ENCODE measurements around the gene DNAJC30.

Gene DNAJC30

GRCh38 chr7:73646785-73647724, 36.2 kb downstream of the DNAJC30 start:
- Histone ChIP-seq H3K4me1 (ENCODE audit: insufficient read depth, low read length) (0 out of 2 replicates have a peak, but pooled peaks cover 6% of the 10 kb centered on the region), H3K4me3 (ENCODE audit: low read length) (peak overlapping the region; percentile 68), H3K9me3 (ENCODE audit: insufficient read depth, low read depth, low read length) (no peaks in the 10 kb centered on the region), H3K36me3 (ENCODE audit: insufficient read depth, low read length) (no peaks in the 10 kb centered on the region), H3K27ac (ENCODE audit: low read depth, low read length) (no peak overlapping the region), H3K27me3 (ENCODE audit: insufficient read depth, low read length) (peaks cover 48% of the 10 kb centered on the region), H3K9ac (ENCODE audit: low read depth, low read length) (0 out of 2 replicates have a peak overlapping the region, but pooled peaks have one; percentile 17)
- WGBS: 47% methylated on average over 16 of the region's 16 CpGs

GRCh38 chr7:73645643-73646174, 37.5 kb downstream of the DNAJC30 start:
- Histone ChIP-seq H3K4me1 (ENCODE audit: insufficient read depth, low read length) (0 out of 2 replicates have a peak, but pooled peaks cover 6% of the 10 kb centered on the region), H3K27me3 (ENCODE audit: insufficient read depth, low read length) (peaks cover 48% of the 10 kb centered on the region), H3K27ac (ENCODE audit: low read depth, low read length) (no peak overlapping the region), H3K9ac (ENCODE audit: low read depth, low read length) (no peak overlapping the region), H3K9me3 (ENCODE audit: insufficient read depth, low read depth, low read length) (no peaks in the 10 kb centered on the region), H3K4me3 (ENCODE audit: low read length) (no peak overlapping the region), H3K36me3 (ENCODE audit: insufficient read depth, low read length) (no peaks in the 10 kb centered on the region)
- WGBS: 74% methylated on average over 4 of the region's 4 CpGs

DNA sequence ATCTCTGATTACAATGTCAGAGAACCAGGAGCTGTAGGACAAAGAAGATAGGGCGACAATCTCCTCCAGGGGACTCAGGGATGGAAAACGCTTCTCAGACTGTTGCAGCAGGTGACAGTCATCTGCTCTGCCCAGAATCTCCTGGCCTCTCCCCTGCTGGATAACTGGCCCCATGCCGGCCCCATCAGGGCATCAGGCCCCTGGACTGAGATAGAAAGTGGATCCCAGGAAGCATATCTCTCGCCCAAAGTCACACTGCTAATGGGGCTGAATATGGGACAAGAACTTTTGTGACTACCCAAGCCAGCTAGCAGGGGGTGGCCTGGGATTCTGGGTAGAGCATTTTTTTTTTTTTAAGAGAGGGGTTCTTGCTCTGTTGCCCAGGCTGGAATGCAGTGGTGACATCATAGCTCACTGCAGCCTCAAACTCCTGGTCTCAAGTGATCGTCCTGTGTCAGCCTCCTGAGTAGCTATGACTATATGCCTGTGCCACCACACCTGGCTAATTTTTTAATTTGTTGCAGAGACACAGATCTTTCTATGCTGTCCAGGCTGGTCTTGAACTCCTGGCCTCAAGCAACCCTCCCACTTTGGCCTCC, 38.5 kb downstream of the DNAJC30 start:
- WGBS: 71% methylated on average over 5 of the region's 5 CpGs
- H3K36me3 ChIP-seq (ENCODE audit: insufficient read depth, low read length): no peaks in the 10 kb centered on the region
- H3K4me3 ChIP-seq (ENCODE audit: low read length): no peak overlapping the region
- peaks cover 40% of the 10 kb centered on the region for H3K27me3 ChIP-seq (ENCODE audit: insufficient read depth, low read length)
- H3K4me1 ChIP-seq (ENCODE audit: insufficient read depth, low read length): 0 out of 2 replicates have a peak, but pooled peaks cover 6% of the 10 kb centered on the region
- no peaks in the 10 kb centered on the region for H3K9me3 ChIP-seq (ENCODE audit: insufficient read depth, low read depth, low read length)
- no peak overlapping the region for H3K27ac ChIP-seq (ENCODE audit: low read depth, low read length)
- no peak overlapping the region for H3K9ac ChIP-seq (ENCODE audit: low read depth, low read length)

GRCh38 chr7:73642834-73643233, 40.4 kb downstream of the DNAJC30 start:
- Histone ChIP-seq H3K4me3 (ENCODE audit: low read length) (no peak overlapping the region), H3K9ac (ENCODE audit: low read depth, low read length) (no peak overlapping the region), H3K4me1 (ENCODE audit: insufficient read depth, low read length) (0 out of 2 replicates have a peak, but pooled peaks cover 6% of the 10 kb centered on the region), H3K9me3 (ENCODE audit: insufficient read depth, low read depth, low read length) (no peaks in the 10 kb centered on the region), H3K36me3 (ENCODE audit: insufficient read depth, low read length) (no peaks in the 10 kb centered on the region), H3K27ac (ENCODE audit: low read depth, low read length) (no peak overlapping the region), H3K27me3 (ENCODE audit: insufficient read depth, low read length) (peaks cover 21% of the 10 kb centered on the region)
- 88% methylated on average over 2 of the region's 2 CpGs for WGBS

DNA sequence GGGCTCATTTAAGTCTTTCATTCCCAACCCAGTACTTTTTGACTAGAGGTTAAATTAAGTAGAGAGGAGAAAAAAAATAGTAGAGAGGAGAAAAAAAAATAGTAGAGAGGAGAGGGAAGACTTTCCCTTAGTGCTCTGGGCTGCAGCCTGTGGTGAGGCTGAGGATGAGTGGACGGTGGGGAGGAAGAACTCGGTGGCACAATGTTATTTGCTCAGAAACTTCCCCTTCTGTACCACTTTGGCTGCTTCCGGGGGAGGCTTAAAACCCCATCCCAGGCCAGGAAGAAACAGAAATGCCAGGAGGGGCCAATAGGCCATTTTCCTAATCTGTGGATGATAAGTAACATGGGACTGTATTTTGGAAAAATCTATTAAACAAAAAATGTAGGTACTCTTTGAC, 44.3 kb downstream of the DNAJC30 start:
- peaks cover 6% of the 10 kb centered on the region; the same call in 1 of the 2 replicates for H3K4me1 ChIP-seq (ENCODE audit: insufficient read depth, low read length)
- no peak overlapping the region for H3K9ac ChIP-seq (ENCODE audit: low read depth, low read length)
- no peak overlapping the region for H3K27ac ChIP-seq (ENCODE audit: low read depth, low read length)
- H3K4me3 ChIP-seq (ENCODE audit: low read length): no peak overlapping the region
- no peaks in the 10 kb centered on the region for H3K9me3 ChIP-seq (ENCODE audit: insufficient read depth, low read depth, low read length)
- no peaks in the 10 kb centered on the region for H3K36me3 ChIP-seq (ENCODE audit: insufficient read depth, low read length)
- no peaks in the 10 kb centered on the region for H3K27me3 ChIP-seq (ENCODE audit: insufficient read depth, low read length)
- WGBS: 62% methylated on average over 3 of the region's 3 CpGs

GRCh38 chr7:73635428-73636200, 47.6 kb downstream of the DNAJC30 start:
- no peak overlapping the region for H3K9ac ChIP-seq (ENCODE audit: low read depth, low read length)
- no peak overlapping the region for H3K4me3 ChIP-seq (ENCODE audit: low read length)
- peaks cover 6% of the 10 kb centered on the region; the same call in 1 of the 2 replicates for H3K4me1 ChIP-seq (ENCODE audit: insufficient read depth, low read length)
- no peak overlapping the region for H3K27ac ChIP-seq (ENCODE audit: low read depth, low read length)
- no peaks in the 10 kb centered on the region for H3K36me3 ChIP-seq (ENCODE audit: insufficient read depth, low read length)
- no peaks in the 10 kb centered on the region for H3K27me3 ChIP-seq (ENCODE audit: insufficient read depth, low read length)
- WGBS: 83% methylated on average over 8 of the region's 8 CpGs
- H3K9me3 ChIP-seq (ENCODE audit: insufficient read depth, low read depth, low read length): no peaks in the 10 kb centered on the region

GRCh38 chr7:73633844-73634243, 49.4 kb downstream of the DNAJC30 start:
- Histone ChIP-seq H3K4me1 (ENCODE audit: insufficient read depth, low read length) (peaks cover 6% of the 10 kb centered on the region; the same call in 1 of the 2 replicates), H3K9ac (ENCODE audit: low read depth, low read length) (no peak overlapping the region), H3K27me3 (ENCODE audit: insufficient read depth, low read length) (no peaks in the 10 kb centered on the region), H3K27ac (ENCODE audit: low read depth, low read length) (no peak overlapping the region), H3K9me3 (ENCODE audit: insufficient read depth, low read depth, low read length) (no peaks in the 10 kb centered on the region), H3K36me3 (ENCODE audit: insufficient read depth, low read length) (no peaks in the 10 kb centered on the region), H3K4me3 (ENCODE audit: low read length) (no peak overlapping the region)
- 90% methylated on average over 8 of the region's 8 CpGs for WGBS

DNA sequence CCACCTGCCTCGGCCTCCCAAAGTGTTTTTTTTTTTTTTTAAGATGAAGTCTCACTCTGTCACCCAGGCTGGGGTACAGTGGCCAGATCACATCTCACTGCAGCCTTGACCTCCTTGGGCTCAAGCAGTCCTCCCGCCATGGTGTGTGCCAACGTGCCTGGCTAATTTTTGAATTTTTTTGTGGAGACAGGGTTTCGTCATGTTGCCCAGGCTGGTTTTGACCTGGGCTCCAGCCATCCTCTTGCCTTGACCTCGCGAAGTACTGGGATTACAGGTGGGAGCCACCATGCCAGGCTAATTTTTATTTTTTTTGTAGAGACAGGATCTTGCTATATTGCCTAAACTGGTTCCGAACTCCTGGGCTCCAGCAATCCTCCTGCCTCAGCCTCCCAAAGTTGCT, 49.9 kb downstream of the DNAJC30 start:
- Histone ChIP-seq H3K27me3 (ENCODE audit: insufficient read depth, low read length) (peaks cover 5% of the 10 kb centered on the region; the same call in 1 of the 2 replicates), H3K27ac (ENCODE audit: low read depth, low read length) (no peak overlapping the region), H3K9me3 (ENCODE audit: insufficient read depth, low read depth, low read length) (no peaks in the 10 kb centered on the region), H3K4me1 (ENCODE audit: insufficient read depth, low read length) (peaks cover 6% of the 10 kb centered on the region; the same call in 1 of the 2 replicates), H3K4me3 (ENCODE audit: low read length) (no peak overlapping the region), H3K9ac (ENCODE audit: low read depth, low read length) (no peak overlapping the region), H3K36me3 (ENCODE audit: insufficient read depth, low read length) (no peaks in the 10 kb centered on the region)
- 86% methylated on average over 7 of the region's 7 CpGs for WGBS

GRCh38 chr7:73631558-73631957, 51.7 kb downstream of the DNAJC30 start:
- H3K36me3 ChIP-seq (ENCODE audit: insufficient read depth, low read length): no peaks in the 10 kb centered on the region
- H3K27me3 ChIP-seq (ENCODE audit: insufficient read depth, low read length): peaks cover 10% of the 10 kb centered on the region; the same call in 1 of the 2 replicates
- WGBS: 35% methylated on average over 1 of the region's 1 CpG
- peaks cover 5% of the 10 kb centered on the region; the same call in 1 of the 2 replicates for H3K4me1 ChIP-seq (ENCODE audit: insufficient read depth, low read length)
- no peak overlapping the region for H3K9ac ChIP-seq (ENCODE audit: low read depth, low read length)
- no peaks in the 10 kb centered on the region for H3K9me3 ChIP-seq (ENCODE audit: insufficient read depth, low read depth, low read length)
- no peak overlapping the region for H3K27ac ChIP-seq (ENCODE audit: low read depth, low read length)
- H3K4me3 ChIP-seq (ENCODE audit: low read length): no peak overlapping the region

Measured in HUES64 (cell line).